GM19023 (cell line): Measurements from ENCODE around the gene SH3RF3.

ENCODE experiments used
- ATAC-seq: cut with Tn5 transposase; IDR thresholded peaks from one replicate; pipeline ENCODE4 v1.9.1; 2021; ENCODE audit warnings: mild to moderate bottlenecking, moderate library complexity; ENCODE audit not compliant: unreplicated experiment

SH3RF3 gene

GRCh38 chr2:109442715-109443319 is 313.8 kb downstream of the SH3RF3 start:
- no peak for ATAC-seq

GRCh38 chr2:109444916-109445315 is 315.9 kb downstream of the SH3RF3 start:
- ATAC-seq: no peak

DNA sequence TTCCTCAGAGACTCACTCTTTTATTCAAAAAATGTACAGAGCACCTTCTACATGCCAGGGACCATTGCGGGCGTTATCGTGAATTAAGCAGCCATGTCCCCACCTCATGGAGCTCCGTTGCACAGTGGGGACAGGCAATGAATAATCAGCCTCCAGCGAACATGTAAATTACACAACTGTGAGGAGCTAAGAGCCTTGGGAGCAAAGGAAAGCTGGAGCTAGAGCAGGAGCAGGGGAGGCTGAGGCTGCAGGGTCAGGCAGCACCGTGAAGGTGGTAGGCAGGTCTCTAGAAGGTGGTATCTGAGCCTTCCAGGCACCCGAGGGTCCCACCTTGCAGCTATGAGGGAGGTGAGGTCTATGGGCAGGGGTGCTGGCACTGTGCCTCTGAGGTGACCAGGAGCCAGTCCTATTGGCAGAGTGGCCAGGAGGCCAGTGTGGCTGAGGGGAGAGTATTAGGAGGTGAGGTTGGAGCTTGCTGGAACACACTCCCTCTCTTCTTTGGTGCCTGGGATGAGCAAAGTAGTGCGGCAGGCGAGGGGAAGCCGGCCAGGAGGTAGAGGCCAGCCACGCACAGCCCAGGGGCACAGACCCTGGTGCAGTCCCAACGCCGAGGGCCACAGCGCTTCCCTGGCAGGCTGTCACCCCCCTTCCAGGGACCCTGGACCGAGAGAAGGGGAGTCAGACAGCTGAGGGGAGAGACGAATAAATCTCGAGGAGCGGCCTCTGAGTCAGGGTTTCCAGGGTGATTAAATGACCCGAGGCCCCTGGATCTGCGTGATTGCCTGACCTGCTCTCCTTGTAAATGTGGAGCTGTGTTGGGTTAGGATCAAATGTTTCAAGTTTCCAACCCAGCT is 317.5 kb downstream of the SH3RF3 start:
- no peak for ATAC-seq

DNA sequence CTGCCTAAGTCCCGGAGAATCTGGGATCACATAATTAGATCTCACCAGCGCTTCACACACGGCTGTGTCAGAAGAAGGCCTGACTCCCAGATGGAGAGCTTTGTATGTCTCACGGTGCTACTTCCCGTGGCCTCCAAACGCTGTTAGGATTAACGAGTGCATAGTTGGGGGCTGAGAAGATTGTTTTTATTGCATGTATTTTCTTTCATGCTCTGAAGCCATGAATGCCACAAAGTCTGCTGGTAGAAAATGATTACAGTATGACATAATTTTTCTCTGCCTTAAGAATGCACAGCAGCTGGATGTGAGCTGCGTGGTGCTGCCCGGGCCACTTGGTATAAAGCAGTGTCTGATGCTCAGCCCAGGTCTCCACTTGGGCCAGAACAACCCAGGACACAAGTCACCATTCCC is 318.3 kb downstream of the SH3RF3 start:
- no peak for ATAC-seq

DNA sequence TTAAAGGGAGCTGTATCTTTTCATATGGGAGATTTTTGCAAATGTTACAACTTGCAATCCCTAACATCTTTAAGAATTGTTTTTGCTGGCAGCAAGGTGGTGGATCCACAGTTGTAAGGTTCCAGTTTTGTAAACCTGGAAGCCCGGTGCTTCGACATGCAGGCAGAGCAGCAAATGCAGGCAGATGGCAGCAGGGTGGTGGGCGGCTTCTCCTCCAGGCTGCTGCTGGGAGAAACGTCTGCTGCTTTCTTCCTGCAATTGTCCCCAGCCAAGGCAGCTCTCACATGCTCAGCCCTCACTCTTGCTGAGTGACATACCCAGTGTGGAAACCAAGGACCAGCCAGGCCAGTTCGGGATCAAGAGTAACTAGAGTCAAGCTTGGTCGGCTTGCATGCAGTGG is 318.8 kb downstream of the SH3RF3 start:
- ATAC-seq: no peak

DNA sequence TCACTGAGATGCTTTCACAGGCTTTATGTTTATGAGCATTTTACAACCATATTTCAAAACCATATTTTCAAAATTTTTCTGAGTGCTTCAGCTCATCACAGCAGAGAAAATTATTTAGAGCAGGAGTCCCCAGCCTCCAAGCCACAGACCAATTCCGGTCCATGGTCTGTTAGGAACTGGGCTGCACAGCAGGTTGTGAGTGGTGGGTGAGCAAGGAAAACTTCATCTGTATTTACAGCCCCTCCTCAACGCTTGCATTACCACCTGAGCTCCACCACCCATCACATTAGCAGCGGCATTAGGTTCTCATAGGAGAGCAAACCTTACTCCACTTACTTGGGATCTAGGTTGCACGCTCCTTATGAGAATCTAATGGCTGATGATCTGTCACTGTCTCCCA is 319.2 kb downstream of the SH3RF3 start:
- no peak for ATAC-seq

DNA sequence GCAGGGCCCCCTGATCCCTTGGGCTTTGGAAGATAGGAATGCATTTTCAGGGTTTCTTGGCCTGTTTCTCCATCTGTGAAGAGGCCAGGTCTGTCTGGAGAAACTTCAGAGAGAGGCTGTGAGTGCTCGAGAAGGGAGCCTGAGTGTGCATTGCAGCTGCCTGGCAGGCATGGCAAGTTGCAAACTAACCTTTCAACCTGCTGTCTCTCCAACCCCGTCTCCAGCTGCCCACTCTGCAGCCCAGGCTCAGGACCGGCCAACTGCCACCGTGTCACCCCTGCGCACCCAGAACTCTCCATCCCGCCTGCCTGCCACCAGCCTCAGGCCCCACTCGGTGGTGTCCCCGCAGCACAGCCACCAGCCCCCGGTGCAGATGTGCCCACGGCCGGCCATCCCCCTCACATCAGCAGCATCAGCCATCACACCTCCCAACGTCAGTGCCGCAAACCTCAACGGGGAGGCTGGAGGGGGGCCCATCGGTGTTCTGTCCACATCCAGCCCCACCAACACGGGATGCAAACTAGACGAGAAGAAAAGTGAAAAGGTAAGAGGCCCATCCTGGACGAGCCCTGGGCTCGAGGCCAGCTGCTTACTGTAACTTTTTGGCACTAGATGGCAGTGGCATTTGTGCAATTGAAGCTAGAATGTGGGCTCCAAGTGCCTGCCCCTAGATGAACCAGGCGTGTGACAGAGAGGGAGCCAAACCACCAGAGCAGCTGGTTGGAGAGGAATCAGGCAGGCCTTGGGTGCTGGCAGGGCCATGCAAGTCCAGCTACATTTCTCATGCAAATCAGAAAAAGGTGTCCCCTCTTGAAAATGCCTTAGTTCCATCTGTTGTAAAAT is 320.2 kb downstream of the SH3RF3 start:
- ATAC-seq: no peak

DNA sequence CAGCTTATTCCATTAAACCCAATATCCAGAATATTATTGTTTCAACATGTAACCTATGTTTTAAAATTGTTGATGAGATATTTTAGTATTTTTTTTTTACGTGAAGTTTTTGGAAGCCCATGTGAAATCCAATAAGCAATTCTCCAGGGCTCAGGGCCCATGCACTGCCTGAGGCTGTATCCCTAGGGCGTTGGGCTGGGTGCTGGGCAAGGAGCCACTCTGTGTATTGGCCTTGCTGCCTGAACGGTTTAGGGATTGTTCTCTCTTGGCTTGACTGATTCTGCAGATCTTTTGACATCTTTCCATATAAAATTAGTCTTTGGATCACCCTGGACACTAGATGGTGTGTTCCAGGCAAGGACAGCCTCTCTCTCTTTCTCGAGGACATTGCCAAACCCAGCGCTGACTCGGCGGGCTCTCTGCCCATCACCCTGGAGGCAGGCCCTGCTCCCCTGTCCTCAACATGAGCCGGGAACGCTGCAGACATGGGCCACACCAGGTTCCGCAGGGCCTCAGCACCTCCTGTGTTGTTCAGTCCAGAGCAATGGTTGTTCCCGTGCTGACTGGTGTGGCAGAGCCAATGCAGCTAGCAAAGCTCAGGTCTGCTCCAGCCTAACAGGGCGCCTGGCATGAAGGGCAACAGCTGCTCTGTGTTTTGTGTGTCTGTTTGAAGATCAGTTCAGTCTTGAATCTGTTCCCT is 321.7 kb downstream of the SH3RF3 start:
- ATAC-seq: no peak

- no peak for ATAC-seq
These were observed 322.7 kb downstream of the SH3RF3 start for GRCh38 chr2:109451671-109452070.

- no peak for ATAC-seq
These were observed 323.6 kb downstream of the SH3RF3 start for GRCh38 chr2:109452318-109453305.

- no peak for ATAC-seq
These were observed 324.5 kb downstream of the SH3RF3 start for GRCh38 chr2:109453371-109453995.

DNA sequence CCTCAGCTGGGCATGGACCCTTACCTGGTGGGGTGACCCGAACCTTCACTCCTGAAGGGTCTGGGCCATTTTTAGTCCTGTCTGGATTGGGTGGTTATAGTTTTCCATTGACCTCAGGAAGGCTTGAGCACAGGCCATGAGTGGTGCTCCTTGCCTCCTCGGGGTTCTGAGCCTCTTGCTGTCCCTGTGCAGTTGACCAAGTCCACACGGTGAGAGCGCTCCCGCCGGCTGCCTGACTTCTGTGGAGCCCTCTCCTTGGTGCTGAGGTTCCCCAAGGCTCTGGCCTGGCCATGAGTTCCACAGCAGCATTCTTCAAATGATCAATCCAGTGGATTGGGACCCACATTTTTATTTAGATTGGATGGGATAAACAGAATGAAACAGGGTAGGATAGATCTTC is 325.3 kb downstream of the SH3RF3 start:
- ATAC-seq: no peak

GRCh38 chr2:109454765-109455394 is 325.9 kb downstream of the SH3RF3 start:
- ATAC-seq: no peak

DNA sequence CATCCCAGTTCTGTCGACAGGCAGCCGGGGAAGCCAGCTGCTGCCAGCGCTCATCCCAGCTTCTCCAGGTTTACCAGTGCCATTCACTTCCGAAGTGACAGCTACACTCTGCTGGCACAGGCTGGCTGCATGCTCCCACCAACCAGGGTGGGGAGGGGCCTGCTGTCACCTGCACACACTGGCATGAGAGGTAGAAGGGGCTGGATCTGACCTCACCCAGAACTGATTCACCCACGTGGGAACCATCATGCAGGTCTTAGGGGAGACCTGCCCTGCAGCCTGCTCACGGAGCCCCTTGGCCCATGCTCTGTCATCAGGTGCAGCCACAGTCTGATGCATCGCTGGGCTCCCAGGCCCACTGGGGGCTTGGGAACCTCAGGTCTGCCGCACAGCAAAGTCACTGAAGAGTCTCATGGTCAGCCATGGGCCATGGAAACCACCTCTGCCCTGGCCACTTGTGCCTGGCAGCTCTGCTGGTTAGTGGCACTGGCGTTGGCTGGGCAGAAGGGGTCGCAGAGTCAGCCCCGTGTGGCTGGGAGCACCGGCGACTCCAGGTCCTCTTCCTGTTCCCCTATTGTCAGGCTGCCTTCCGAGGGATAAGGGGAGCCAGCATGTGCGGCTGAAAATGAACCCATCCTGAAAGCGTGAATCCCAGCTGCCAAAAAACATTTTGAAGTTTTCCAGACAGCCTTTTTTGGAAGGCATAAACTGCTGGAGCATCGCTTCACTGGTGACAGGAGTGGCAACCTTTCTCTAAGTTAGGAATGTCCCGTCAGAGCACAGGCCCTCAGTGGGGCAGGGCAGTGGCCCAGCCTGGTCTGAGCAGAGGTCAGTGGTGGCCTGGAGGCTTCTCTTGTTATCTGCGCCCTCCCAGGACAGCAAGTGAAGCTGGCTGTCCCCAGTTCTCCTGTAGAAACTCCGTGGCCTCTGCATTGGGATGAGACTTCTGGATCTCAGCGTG is 327.0 kb downstream of the SH3RF3 start:
- no peak for ATAC-seq

DNA sequence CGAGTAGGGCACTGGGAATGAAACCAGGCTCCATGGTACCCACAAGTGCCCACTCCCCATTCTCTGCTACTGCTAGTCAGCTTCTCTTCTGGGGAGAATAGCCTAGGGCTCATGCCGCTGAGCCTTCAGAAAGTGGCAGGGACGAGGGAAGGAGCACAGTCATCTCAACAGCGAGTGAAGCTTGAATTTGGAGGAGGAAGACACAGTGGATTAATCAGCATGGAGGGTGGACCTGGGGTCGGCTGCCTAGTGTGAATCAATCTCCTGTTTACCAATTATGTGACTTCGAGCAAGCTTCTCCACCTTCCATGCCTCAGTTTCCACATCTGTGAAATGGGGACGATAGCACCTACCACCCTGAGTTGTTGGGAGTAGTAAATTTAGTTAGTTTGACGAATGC is 327.8 kb downstream of the SH3RF3 start:
- ATAC-seq: no peak

DNA sequence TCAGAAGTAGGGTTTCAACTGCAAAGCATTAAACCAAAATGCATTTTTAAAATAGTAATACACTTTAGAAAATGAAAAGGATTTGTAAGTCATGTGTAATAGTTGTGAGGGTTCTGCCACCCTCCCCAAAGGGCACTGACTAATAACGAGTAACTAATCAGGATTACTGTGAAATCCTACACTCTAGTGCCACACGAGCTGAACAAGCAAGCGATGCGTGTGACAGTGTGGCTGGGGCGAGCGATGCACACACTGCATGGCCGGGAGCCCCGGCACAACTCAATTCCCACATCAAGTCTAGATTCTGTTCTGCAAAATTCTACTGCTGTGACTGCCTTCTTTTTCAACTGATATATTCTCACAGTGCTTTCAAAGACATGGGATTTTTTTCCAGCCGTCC is 328.4 kb downstream of the SH3RF3 start:
- no peak for ATAC-seq

- no peak for ATAC-seq
These were observed 328.8 kb downstream of the SH3RF3 start for GRCh38 chr2:109457794-109458193.

- no peak for ATAC-seq
These were observed 329.5 kb downstream of the SH3RF3 start for GRCh38 chr2:109458512-109458911.
